Measurements from ENCODE around the gene GZMB. TPM values are rescaled to one million over a fixed set of nuclear protein-coding genes. Genes with fewer than 3 reads are reported as not detected.

Gene GZMB
- total RNA-seq, 1 donor from 2014 or later = 7.6 TPM

- no peaks in the 10 kb centered on the region for H3K27me3 ChIP-seq (ENCODE audit: low read depth)
- H3K27ac ChIP-seq = no peak overlapping the region
- H3K9me3 ChIP-seq = no peaks in the 10 kb centered on the region
- H3K36me3 ChIP-seq = no peaks in the 10 kb centered on the region
- intact Hi-C loops (cut with DNase I) = no loop called here
- no peak for TF ChIP-seq CTCF (IDR thresholded peaks at IDR 0.05)
- DNase-seq (no peak), ATAC-seq (no peak)
- peaks cover 22% of the 10 kb centered on the region for H3K4me1 ChIP-seq
- H3K4me3 ChIP-seq = no peak overlapping the region
Measured at GRCh38 chr14:24677956-24678355, 44.0 kb upstream of the GZMB start.

- peaks cover 22% of the 10 kb centered on the region for H3K4me1 ChIP-seq
- H3K4me3 ChIP-seq = no peak overlapping the region
- intact Hi-C loops (cut with DNase I) = no loop called here
- ATAC-seq = peak; percentile 53 to 60
- no peaks in the 10 kb centered on the region for H3K36me3 ChIP-seq
- H3K27me3 ChIP-seq (ENCODE audit: low read depth) = no peaks in the 10 kb centered on the region
- TF ChIP-seq CTCF (IDR thresholded peaks at IDR 0.05) = no peak
- H3K9me3 ChIP-seq = no peaks in the 10 kb centered on the region
- no peak for DNase-seq
- H3K27ac ChIP-seq = peak overlapping the region; percentile 3
Measured at GRCh38 chr14:24674204-24674970, 40.4 kb upstream of the GZMB start.

- peak; percentile 54 to 56 for ATAC-seq
- Histone ChIP-seq H3K36me3 (no peaks in the 10 kb centered on the region), H3K9me3 (no peaks in the 10 kb centered on the region), H3K27me3 (ENCODE audit: low read depth) (no peaks in the 10 kb centered on the region), H3K4me3 (no peak overlapping the region), H3K4me1 (peaks cover 20% of the 10 kb centered on the region), H3K27ac (peak overlapping the region; percentile 3)
- DNase-seq = no peak
- intact Hi-C loops (cut with DNase I) = no loop called here
- no peak for TF ChIP-seq CTCF (IDR thresholded peaks at IDR 0.05)
Measured at GRCh38 chr14:24673534-24674203, 39.7 kb upstream of the GZMB start.

GRCh38 chr14:24673059-24673458, 39.1 kb upstream of the GZMB start:
- DNase-seq (no peak), ATAC-seq (peak; percentile 36 to 60)
- no peak for TF ChIP-seq CTCF (IDR thresholded peaks at IDR 0.05)
- H3K36me3 ChIP-seq = no peaks in the 10 kb centered on the region
- intact Hi-C loops (cut with DNase I) = no loop called here
- peaks cover 17% of the 10 kb centered on the region for H3K4me1 ChIP-seq
- no peak overlapping the region for H3K4me3 ChIP-seq
- H3K9me3 ChIP-seq = no peaks in the 10 kb centered on the region
- H3K27me3 ChIP-seq (ENCODE audit: low read depth) = no peaks in the 10 kb centered on the region
- H3K27ac ChIP-seq = no peak overlapping the region

GRCh38 chr14:24670594-24670993, 36.6 kb upstream of the GZMB start:
- intact Hi-C loops (cut with DNase I) = no loop called here
- Histone ChIP-seq H3K27me3 (ENCODE audit: low read depth) (no peaks in the 10 kb centered on the region), H3K36me3 (no peaks in the 10 kb centered on the region), H3K4me1 (peaks cover 17% of the 10 kb centered on the region), H3K4me3 (no peak overlapping the region), H3K9me3 (no peaks in the 10 kb centered on the region), H3K27ac (no peak overlapping the region)
- DNase-seq (no peak), ATAC-seq (no peak)
- TF ChIP-seq CTCF (IDR thresholded peaks at IDR 0.05) = no peak

Measured in lower lobe of right lung (tissue), 2 donors.